H1 (cell line): ENCODE results near the gene SLC5A10. TPM values are rescaled to one million over a fixed set of nuclear protein-coding genes. Genes with fewer than 3 reads are reported as not detected.

Experiments
- CTCF ChIA-PET: fragments of 300-600 bp; sonication (Branson Sonifier 250); formaldehyde crosslinking; loops from one replicate; lab custom pipeline; 2021; ENCODE audit not compliant: partially characterized antibody; lab: Charles Lee
- POLR2A ChIA-PET: fragments of 300-600 bp; sonication (Branson Sonifier 250); formaldehyde crosslinking; loops from one replicate; lab custom pipeline; 2021; ENCODE audit warnings: inconsistent platforms; ENCODE audit not compliant: partially characterized antibody; lab: Charles Lee
- DNase-seq, 2 experiments: peaks; one replicate each; pipeline versions ENCODE4 v3.0.0 to v3.0.0-alpha.2; 2010 to 2022; ENCODE audit warnings: low spot score in 2 of 2, low read depth in 1 of 2, mixed read lengths in 1 of 2
- FAIRE-seq: peaks from 2 replicates; lab custom pipeline; 2011; peaks lifted over from hg19 to GRCh38; lab: Jason Lieb, UNC
- H2AFZ ChIP-seq: 2 replicates; pipeline ENCODE4 v1.8.1; 2012; ENCODE audit warnings: low read length, inconsistent platforms
- H2AK5ac ChIP-seq: 2 replicates; pipeline ENCODE4 v1.6.1; 2013; ENCODE audit warnings: low read depth, low read length
- H2BK120ac ChIP-seq: replicated peaks from 2 replicates; pipeline ENCODE3; 2013; ENCODE audit warnings: low read depth, low read length, inconsistent platforms
- H2BK12ac ChIP-seq: 2 replicates; pipeline ENCODE4 v1.6.1; 2013; ENCODE audit warnings: low read depth, low read length
- H2BK15ac ChIP-seq: 2 replicates; pipeline ENCODE4 v1.6.1; 2013; ENCODE audit warnings: low read length
- H2BK20ac ChIP-seq: 2 replicates; pipeline ENCODE4 v1.6.1; 2013; ENCODE audit warnings: low read length
- H2BK5ac ChIP-seq: 2 replicates; pipeline ENCODE4 v1.6.1; 2013; ENCODE audit warnings: low read depth, low read length
- H3K14ac ChIP-seq: 2 replicates; pipeline ENCODE4 v1.6.1; 2013; ENCODE audit warnings: inconsistent platforms; ENCODE audit not compliant: insufficient read length
- H3K18ac ChIP-seq: 2 replicates; pipeline ENCODE4 v1.6.1; 2013; ENCODE audit warnings: low read length; ENCODE audit errors: extremely low read depth
- H3K23ac ChIP-seq: 2 replicates; pipeline ENCODE4 v1.6.1; 2013; ENCODE audit warnings: inconsistent platforms; ENCODE audit not compliant: insufficient read length
- H3K23me2 ChIP-seq: 2 replicates; pipeline ENCODE4 v1.6.1; 2013; ENCODE audit warnings: low read depth, low read length
- H3K27ac ChIP-seq: 2 replicates; pipeline ENCODE4 v1.6.1; 2011; ENCODE audit warnings: low read depth, low read length, inconsistent platforms
- H3K27me3 ChIP-seq, 4 experiments: replicated peaks in 1 of 4; 1 replicate in 1 of 4; 2 replicates in 3 of 4; pipeline versions ENCODE4 v1.6.1 to v1.8.1; 2011 to 2013; ENCODE audit warnings: low read length in 3 of 4, mild to moderate bottlenecking in 3 of 4, inconsistent platforms in 2 of 4, mixed read lengths in 2 of 4, moderate library complexity in 1 of 4; ENCODE audit not compliant: control insufficient read depth in 3 of 4, insufficient read depth in 3 of 4; ENCODE audit errors: extremely low read depth in 1 of 4
- H3K36me3 ChIP-seq, 4 experiments: 2 replicates each; pipeline versions ENCODE4 v1.6.1 to v1.8.1; 2011 to 2013; ENCODE audit warnings: mild to moderate bottlenecking in 4 of 4, low read length in 3 of 4, moderate library complexity in 2 of 4, control low read depth in 1 of 4, inconsistent platforms in 1 of 4; ENCODE audit not compliant: insufficient read depth in 4 of 4, control insufficient read depth in 2 of 4
- H3K4ac ChIP-seq: replicated peaks from 2 replicates; pipeline ENCODE3; 2013; ENCODE audit warnings: low read length, low read depth, mixed read lengths, inconsistent platforms; ENCODE audit not compliant: insufficient read length
- H3K4me1 ChIP-seq, 4 experiments: replicated peaks in 1 of 4; 1 replicate in 1 of 4; 2 replicates in 3 of 4; pipeline versions ENCODE4 v1.6.1 to v1.8.1; 2011 to 2013; ENCODE audit warnings: low read length in 3 of 4, inconsistent platforms in 2 of 4, mixed read lengths in 1 of 4; ENCODE audit not compliant: insufficient read depth in 4 of 4, control insufficient read depth in 3 of 4
- H3K4me2 ChIP-seq, 2 experiments: 2 replicates each; pipeline versions ENCODE4 v1.6.1 to v1.8.1; 2011 to 2013; ENCODE audit warnings: low read depth in 2 of 2, low read length in 2 of 2, control low read depth in 1 of 2, inconsistent platforms in 1 of 2, mild to moderate bottlenecking in 1 of 2; ENCODE audit not compliant: insufficient read depth in 1 of 2
- H3K4me3 ChIP-seq, 4 experiments: fragments of 200-600, 300-600 bp in 1 of 4; sonication (generic), shearing (Covaris generic), sonication (Bioruptor Twin) in 1 of 4; 2 replicates each; pipeline versions ENCODE4 v1.5.1 to v1.8.1; 2011 to 2016; ENCODE audit warnings: low read length in 4 of 4, low read depth in 3 of 4, control low read depth in 2 of 4, inconsistent platforms in 2 of 4, mild to moderate bottlenecking in 2 of 4, mixed read lengths in 1 of 4, moderate library complexity in 1 of 4; ENCODE audit not compliant: insufficient read depth in 2 of 4; ENCODE audit errors: extremely low read depth in 1 of 4
- H3K56ac ChIP-seq: replicated peaks from 2 replicates; pipeline ENCODE3; 2013; ENCODE audit warnings: low read depth, mild to moderate bottlenecking, mixed read lengths, low read length, inconsistent platforms; ENCODE audit not compliant: insufficient read length
- H3K79me1 ChIP-seq: 2 replicates; pipeline ENCODE4 v1.6.1; 2013; ENCODE audit warnings: low read depth, low read length, control low read depth
- H3K79me2 ChIP-seq, 2 experiments: 2 replicates each; pipeline versions ENCODE4 v1.6.1 to v1.8.1; 2012 to 2013; ENCODE audit warnings: low read length in 2 of 2, mild to moderate bottlenecking in 2 of 2, inconsistent platforms in 1 of 2; ENCODE audit not compliant: insufficient read depth in 2 of 2, control insufficient read depth in 1 of 2
- H3K9ac ChIP-seq, 4 experiments: replicated peaks in 1 of 4; 1 replicate in 1 of 4; 2 replicates in 3 of 4; pipeline versions ENCODE4 v1.6.1 to v1.8.1; 2011 to 2013; ENCODE audit warnings: low read depth in 3 of 4, low read length in 3 of 4, control low read depth in 2 of 4, mild to moderate bottlenecking in 2 of 4, moderate library complexity in 2 of 4, inconsistent platforms in 1 of 4; ENCODE audit errors: extremely low read depth in 1 of 4
- H3K9me3 ChIP-seq, 2 experiments: 2 replicates each; pipeline versions ENCODE4 v1.6.1 to v1.8.1; 2012 to 2013; ENCODE audit warnings: mild to moderate bottlenecking in 2 of 2, moderate library complexity in 2 of 2, control low read depth in 1 of 2, inconsistent platforms in 1 of 2, low read depth in 1 of 2, low read length in 1 of 2, mixed read lengths in 1 of 2; ENCODE audit not compliant: insufficient read depth in 2 of 2
- H4K20me1 ChIP-seq, 2 experiments: replicated peaks in 1 of 2; 2 replicates each; pipeline versions ENCODE3 to v1.8.1; 2011 to 2013; ENCODE audit warnings: inconsistent platforms in 2 of 2, low read length in 2 of 2, mild to moderate bottlenecking in 1 of 2; ENCODE audit not compliant: insufficient read depth in 2 of 2, control insufficient read depth in 1 of 2
- H4K5ac ChIP-seq: 2 replicates; pipeline ENCODE4 v1.6.1; 2013; ENCODE audit warnings: low read length, low read depth, mixed read lengths, inconsistent platforms; ENCODE audit not compliant: insufficient read length
- H4K8ac ChIP-seq: 2 replicates; pipeline ENCODE4 v1.8.0; 2013; ENCODE audit warnings: mild to moderate bottlenecking, moderate library complexity, low read length, inconsistent platforms; ENCODE audit not compliant: insufficient read depth; ENCODE audit errors: extremely low read depth
- H4K91ac ChIP-seq: replicated peaks from 2 replicates; pipeline ENCODE3; 2013; ENCODE audit warnings: low read length, mixed read lengths, inconsistent platforms; ENCODE audit not compliant: insufficient read length
- ASH2L ChIP-seq: fragments of 200-600, 300-600 bp; sonication (generic); IDR thresholded peaks from one replicate; pipeline ENCODE4 v1.7.1; 2017; ENCODE audit warnings: low read length
- BACH1 ChIP-seq: IDR thresholded peaks from 2 replicates; pipeline ENCODE4 v1.6.1; 2012; ENCODE audit warnings: low read length, improper control_type of control experiment
- CBX8 ChIP-seq: fragments of 300-800, 300-1000 bp; sonication (generic); IDR thresholded peaks from 2 replicates; pipeline ENCODE4 v1.7.1; 2016; ENCODE audit warnings: low read depth, low read length, borderline replicate concordance
- CHD1 ChIP-seq: IDR thresholded peaks from 2 replicates; pipeline ENCODE4 v1.6.1; 2012; ENCODE audit warnings: low read depth, low read length, improper control_type of control experiment
- EZH2 ChIP-seq: fragments of 200-600 bp; sonication (generic); IDR thresholded peaks from 2 replicates; pipeline ENCODE4 v1.7.1; 2012; ENCODE audit warnings: low read depth, mild to moderate bottlenecking, moderate library complexity, low read length, inconsistent platforms; ENCODE audit not compliant: severe bottlenecking
- POLR2A ChIP-seq, 2 experiments: IDR thresholded peaks; 1 replicate in 1 of 2; 2 replicates in 1 of 2; pipeline ENCODE4 v1.6.1; 2011; ENCODE audit warnings: low read depth in 2 of 2, low read length in 2 of 2, mild to moderate bottlenecking in 2 of 2; ENCODE audit errors: control extremely low read depth in 1 of 2
- SP1 ChIP-seq: IDR thresholded peaks from 2 replicates; pipeline ENCODE4 v1.6.1; 2011; ENCODE audit warnings: low read depth, low read length
- SP4 ChIP-seq: IDR thresholded peaks from 2 replicates; pipeline ENCODE4 v1.6.1; 2012; ENCODE audit warnings: low read length, inconsistent platforms
- TCF12 ChIP-seq: IDR thresholded peaks from 2 replicates; pipeline ENCODE4 v1.6.1; 2011; ENCODE audit warnings: low read depth, mild to moderate bottlenecking, low read length
- ZNF274 ChIP-seq: IDR thresholded peaks from 2 replicates; pipeline ENCODE4 v1.7.0; 2012; ENCODE audit warnings: low read length, borderline replicate concordance; ENCODE audit errors: extremely low read depth
- WGBS, 2 experiments: shearing (Covaris generic) in 1 of 2; methylation state at CpG; one replicate each; pipeline versions ENCODE4 v1.1.6 to v1.1.7; 2013 to 2015; ENCODE audit warnings: low lambda C conversion rate in 2 of 2, mixed read lengths in 2 of 2, inconsistent platforms in 1 of 2, low coverage in 1 of 2, missing lambda C conversion rate in 1 of 2; ENCODE audit not compliant: insufficient replicate concordance in 2 of 2, insufficient coverage in 1 of 2, insufficient read length in 1 of 2; ENCODE audit errors: extremely low coverage in 1 of 2, missing lambda C conversion rate in 1 of 2; 5-methylcytosine and 5-hydroxymethylcytosine counted together
- polyA plus RNA-seq, 7 experiments: library from polyadenylated mRNA; depleted of rRNA in 3 of 7; stranded (reverse) in 5 of 7; unstranded in 2 of 7; fragments of >200 nt in 5 of 7; fragments of 200-250 nt in 2 of 7; gene quantifications; 1 replicate in 5 of 7; 2 replicates in 1 of 7; 4 replicates in 1 of 7; pipeline versions ENCODE4 v1.2.1 to v1.2.3, GENCODE V29; 2011 to 2013; ENCODE audit warnings: missing spikeins in 2 of 7, mixed read lengths in 2 of 7
- total RNA-seq: library from RNA; stranded (reverse); fragmentation: NEBNext Ultra II Directional; extraction: Animal tissue kit (Norgen Biotek cat#: 25700); gene quantifications from 2 replicates; pipeline ENCODE4 v1.2.1, GENCODE V29; 2021

SLC5A10 gene
- total and polyA plus RNA-seq, 2 of the 8 experiments (the other 6 are each of a cell fraction or from before 2014, with no cell fraction given) = 0.05 to 0.11 TPM

DNA sequence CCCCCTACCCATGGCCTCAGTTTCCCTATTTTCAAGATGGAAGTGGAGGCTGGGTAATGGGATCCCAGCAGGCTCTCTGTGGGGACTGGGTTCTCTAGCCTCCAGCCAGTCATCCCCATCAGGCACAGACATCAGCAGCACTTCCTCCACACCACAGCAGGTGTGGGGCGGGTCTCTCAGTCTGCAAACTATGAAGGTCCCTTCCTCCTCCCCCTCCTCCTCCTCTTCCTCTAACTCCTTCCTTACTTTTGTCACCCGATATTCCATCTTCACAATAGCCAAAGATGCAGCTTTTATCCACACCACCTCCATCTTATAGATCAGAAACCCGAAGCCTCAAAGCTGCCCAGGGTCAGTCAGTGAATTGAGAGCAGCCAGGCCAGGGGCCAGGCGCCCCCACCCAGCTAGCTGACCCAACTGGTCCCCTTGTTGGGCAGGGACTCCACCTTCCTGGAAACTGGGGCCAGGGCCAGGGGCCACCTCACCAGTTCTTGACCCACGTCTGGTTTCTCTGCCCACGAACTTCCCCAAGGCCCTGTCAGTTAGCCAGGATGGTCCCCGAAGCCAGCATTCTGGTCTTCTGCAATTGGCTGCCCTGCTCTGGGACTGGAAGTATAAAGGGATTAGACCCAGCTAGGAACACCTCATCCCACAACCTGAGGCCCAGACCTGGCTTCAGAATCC, 50.1 kb downstream of the SLC5A10 start:
- CTCF ChIA-PET = interaction anchor here (1.0 to 3.3 kb wide), 3 partner anchors 21 to 41 kb away, joined by 4 to 16 read pairs (median 4); no protein-coding TSS in a partner anchor
- WGBS, 2 experiments = 87% methylated on average over 7 of the region's 7 CpGs; no CpG with 5 or more reads in 1 of the 2 experiments
- H2BK5ac ChIP-seq = no peak overlapping the region
- no peak overlapping the region for H3K18ac ChIP-seq
- no peak overlapping the region for H4K8ac ChIP-seq
- H4K91ac ChIP-seq = no peak overlapping the region
- H3K27me3 ChIP-seq = no peaks in the 10 kb centered on the region
- H3K36me3 ChIP-seq = peaks cover 4 to 34% (median 6%) of the 10 kb centered on the region in 4 experiments; a peak in 6 of 8 replicates
- peaks cover 10% of the 10 kb centered on the region for H3K23me2 ChIP-seq
- H3K27ac ChIP-seq = no peak overlapping the region
- no peak overlapping the region for H2AFZ ChIP-seq
- H3K4me2 ChIP-seq = peak overlapping the region; percentile 86 to 97; a peak in 3 of 4 replicates
- H3K4me3 ChIP-seq = peak overlapping the region in 2 of 4 experiments; percentile 54 to 92; a peak in 2 of 8 replicates
- H3K9ac ChIP-seq = no peak overlapping the region
- H2BK15ac ChIP-seq = no peak overlapping the region
- H3K79me1 ChIP-seq = peaks cover 42% of the 10 kb centered on the region
- H3K9me3 ChIP-seq = peaks cover 0 to 6% of the 10 kb centered on the region in 2 experiments; a peak in 2 of 4 replicates
- no peak overlapping the region for H2BK12ac ChIP-seq
- POLR2A ChIA-PET = interaction anchor here (0.8 to 4.1 kb wide), 6 partner anchors 8 to 43 kb away, joined by 3 to 21 read pairs (median 6); no protein-coding TSS in a partner anchor
- H4K20me1 ChIP-seq = peaks cover 18 to 30% of the 10 kb centered on the region in 2 experiments
- H4K5ac ChIP-seq = no peak overlapping the region
- no peak overlapping the region for H2BK20ac ChIP-seq
- H3K4me1 ChIP-seq = peaks cover 0 to 23% (median 18%) of the 10 kb centered on the region in 4 experiments; a peak in 6 of 7 replicates
- no peak overlapping the region for H3K23ac ChIP-seq
- no peak overlapping the region for H3K56ac ChIP-seq
- no peak overlapping the region for H3K14ac ChIP-seq
- H2AK5ac ChIP-seq = no peak overlapping the region
- no peak overlapping the region for H3K4ac ChIP-seq
- H3K79me2 ChIP-seq = peaks cover 5 to 62% of the 10 kb centered on the region in 2 experiments; a peak in 3 of 4 replicates
- DNase-seq = no peak
- FAIRE-seq = no peak
- no peak overlapping the region for H2BK120ac ChIP-seq
- no peak for TF ChIP-seq SP1
- TF ChIP-seq CBX8 = no peak
- TF ChIP-seq ZNF274 = no peak
- TF ChIP-seq EZH2 = no peak
- TF ChIP-seq SP4 = no peak
- no peak for TF ChIP-seq POLR2A (IDR thresholded peaks at IDR 0.05; ENCODE audit: control extremely low read depth in 1 of 2, low read depth in 2 of 2, low read length in 2 of 2)
- TF ChIP-seq BACH1 = no peak
- TF ChIP-seq TCF12 = no peak
- TF ChIP-seq CHD1 = no peak
- TF ChIP-seq ASH2L = no peak
